Epidermal melanocyte (primary cell): Measurements from ENCODE around the gene DPH7.
"Not testable (repeated sequence)": the region's sequence is repeated elsewhere in the genome, so short reads cannot be mapped to it uniquely, and the experiment has no call there.

Experiments
- DNase-seq: peaks from one replicate; pipeline ENCODE4 v3.0.0; 2011; ENCODE audit warnings: low spot score; ENCODE audit not compliant: insufficient read length

Gene DPH7

GRCh38 chr9:137520614-137521404 is 57.9 kb downstream of the DPH7 start:
- no peak for DNase-seq

- DNase-seq: no peak
These were observed 59.2 kb downstream of the DPH7 start for GRCh38 chr9:137519553-137519952.

GRCh38 chr9:137518661-137519459 is 59.9 kb downstream of the DPH7 start:
- DNase-seq: not testable (repeated sequence)

GRCh38 chr9:137516144-137516917 is 62.4 kb downstream of the DPH7 start:
- DNase-seq: no peak

GRCh38 chr9:137515338-137515724 is 63.4 kb downstream of the DPH7 start:
- no peak for DNase-seq

- no peak for DNase-seq
These were observed 63.9 kb downstream of the DPH7 start for GRCh38 chr9:137514691-137515337.

- not testable (repeated sequence) for DNase-seq
These were observed 64.7 kb downstream of the DPH7 start for GRCh38 chr9:137513801-137514570.

GRCh38 chr9:137513136-137513535 is 65.6 kb downstream of the DPH7 start:
- not testable (repeated sequence) for DNase-seq

GRCh38 chr9:137511758-137512463 is 66.8 kb downstream of the DPH7 start:
- DNase-seq: no peak

- DNase-seq: not testable (repeated sequence)
These were observed 67.6 kb downstream of the DPH7 start for GRCh38 chr9:137511126-137511525.

- no peak for DNase-seq
These were observed 69.5 kb downstream of the DPH7 start for GRCh38 chr9:137509198-137509597.

GRCh38 chr9:137506702-137507171 is 72.0 kb downstream of the DPH7 start:
- peak; percentile 64 for DNase-seq

GRCh38 chr9:137506274-137506673 is 72.5 kb downstream of the DPH7 start:
- no peak for DNase-seq

GRCh38 chr9:137505421-137506140 is 73.1 kb downstream of the DPH7 start:
- no peak for DNase-seq
